ENCODE measurements around the gene MTG2.

GRCh38 chr20:62164879-62165761 lies 17.7 kb upstream of the MTG2 start:
- TF ChIP-seq, protein P1, sequence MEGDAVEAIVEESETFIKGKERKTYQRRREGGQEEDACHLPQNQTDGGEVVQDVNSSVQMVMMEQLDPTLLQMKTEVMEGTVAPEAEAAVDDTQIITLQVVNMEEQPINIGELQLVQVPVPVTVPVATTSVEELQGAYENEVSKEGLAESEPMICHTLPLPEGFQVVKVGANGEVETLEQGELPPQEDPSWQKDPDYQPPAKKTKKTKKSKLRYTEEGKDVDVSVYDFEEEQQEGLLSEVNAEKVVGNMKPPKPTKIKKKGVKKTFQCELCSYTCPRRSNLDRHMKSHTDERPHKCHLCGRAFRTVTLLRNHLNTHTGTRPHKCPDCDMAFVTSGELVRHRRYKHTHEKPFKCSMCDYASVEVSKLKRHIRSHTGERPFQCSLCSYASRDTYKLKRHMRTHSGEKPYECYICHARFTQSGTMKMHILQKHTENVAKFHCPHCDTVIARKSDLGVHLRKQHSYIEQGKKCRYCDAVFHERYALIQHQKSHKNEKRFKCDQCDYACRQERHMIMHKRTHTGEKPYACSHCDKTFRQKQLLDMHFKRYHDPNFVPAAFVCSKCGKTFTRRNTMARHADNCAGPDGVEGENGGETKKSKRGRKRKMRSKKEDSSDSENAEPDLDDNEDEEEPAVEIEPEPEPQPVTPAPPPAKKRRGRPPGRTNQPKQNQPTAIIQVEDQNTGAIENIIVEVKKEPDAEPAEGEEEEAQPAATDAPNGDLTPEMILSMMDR (IDR thresholded peaks at IDR 0.05) = no peak
- TF ChIP-seq POLR2A (IDR thresholded peaks at IDR 0.05) (no peak), POLR2AphosphoS5 (IDR thresholded peaks at IDR 0.05) (no peak)
